Stomach (tissue), 9 donors: ENCODE data around the gene JMJD4. TPM values are rescaled to one million over a fixed set of nuclear protein-coding genes. Genes with fewer than 3 reads are reported as not detected.

Source experiments
- DNase-seq, 2 donors: peaks; one replicate each; pipeline versions ENCODE4 v3.0.0 to v3.0.0-alpha.2; 2013 to 2019
- H3K27ac ChIP-seq, 5 donors: fragments of 200-600 bp in 4 of 5; sonication (generic) in 4 of 5; one replicate each; pipeline ENCODE4 v1.5.1; 2013 to 2019; ENCODE audit warnings: mild to moderate bottlenecking in 1 of 5, moderate library complexity in 1 of 5
- H3K27me3 ChIP-seq, 3 donors: fragments of 200-600 bp; sonication (generic); one replicate each; pipeline ENCODE4 v1.5.1; 2017 to 2019; ENCODE audit warnings: mixed run types in 1 of 3
- H3K36me3 ChIP-seq, 4 donors: fragments of 200-600 bp; sonication (generic); 1 replicate in 3 of 4; 2 replicates in 1 of 4; pipeline ENCODE4 v1.5.1; 2016 to 2019
- H3K4me1 ChIP-seq, 4 donors: fragments of 200-600 bp; sonication (generic); one replicate each; pipeline ENCODE4 v1.5.1; 2016 to 2019
- H3K4me3 ChIP-seq, 4 donors: fragments of 200-600 bp; sonication (generic) in 3 of 4; one replicate each; pipeline ENCODE4 v1.5.1; 2016 to 2019; ENCODE audit warnings: mild to moderate bottlenecking in 1 of 4
- H3K9me3 ChIP-seq, 4 donors: fragments of 200-600 bp; sonication (generic); one replicate each; pipeline ENCODE4 v1.5.1; 2016 to 2019
- EP300 ChIP-seq: sonication (generic); formaldehyde crosslinking; IDR thresholded peaks from one replicate; pipeline ENCODE4 v1.6.1; 2017; ENCODE audit warnings: antibody characterized with exemption
- POLR2A ChIP-seq, 4 donors: fragments of 450-650 bp; IDR thresholded peaks; one replicate each; pipeline ENCODE4 v1.6.1; 2016; ENCODE audit warnings: antibody characterized with exemption in 4 of 4, control low read depth in 2 of 4, mild to moderate bottlenecking in 1 of 4, moderate library complexity in 1 of 4
- POLR2AphosphoS5 ChIP-seq, 3 donors: sonication (generic); formaldehyde crosslinking; IDR thresholded peaks; one replicate each; pipeline ENCODE4 v1.6.1; 2016; ENCODE audit warnings: antibody characterized with exemption in 3 of 3
- WGBS, 5 donors: extraction: QIAGEN DNeasy Blood & Tissue Kit in 3 of 5; methylation state at CpG; one replicate each; pipeline versions ENCODE4 v1.1.5 to v1.1.7; 2013 to 2018; 5-methylcytosine and 5-hydroxymethylcytosine counted together
- intact Hi-C: fragments of 100-400 bp; cut with DNase I; formaldehyde crosslinking; loops from one replicate; pipeline ENCODE4 v1.15.1; 2023; ENCODE audit warnings: low total_unique reads
- polyA plus RNA-seq, 3 donors: library from polyadenylated mRNA; stranded (reverse); fragments of 200-250 nt; gene quantifications; one replicate each; pipeline ENCODE4 v1.2.3, GENCODE V29; 2013
- total RNA-seq, 5 donors: library from RNA; depleted of rRNA; stranded (reverse); fragments of >200 nt; gene quantifications; one replicate each; pipeline versions ENCODE4 v1.1.0 to v1.2.3, GENCODE V29; 2014 to 2016
- TF ChIP-seq, protein P1 (sequence below), 7 experiments: fragments of 450-650 bp in 4 of 7; fragments of 200-600 bp in 3 of 7; sonication (generic) in 3 of 7; IDR thresholded peaks; one replicate each; pipeline ENCODE4 v1.5.1; 2016 to 2019; ENCODE audit warnings: antibody characterized with exemption in 7 of 7, control low read depth in 2 of 7, mild to moderate bottlenecking in 1 of 7
- donor health status: healthy with polysubstance abuse.
- donor health status: Bipolar disorder and iron deficiency.
- donor health status: healthy.

JMJD4 gene
- total and polyA plus RNA-seq, 8 donors: 2.3 to 26.8 (median 11.3) TPM

- DNase-seq: peak; percentile 87 to 93
- Histone ChIP-seq H3K27me3 (peaks cover 0 to 3% (median 0%) of the 10 kb centered on the region in 3 donors), H3K4me1 (peaks cover 16 to 48% (median 38%) of the 10 kb centered on the region in 4 donors), H3K9me3 (peaks cover 0 to 1% (median 0%) of the 10 kb centered on the region in 4 donors), H3K36me3 (peaks cover 16 to 25% (median 21%) of the 10 kb centered on the region in 4 donors), H3K27ac (peak overlapping the region; percentile 65 to 85 (median 80)), H3K4me3 (peak overlapping the region; percentile 56 to 67 (median 58))
- WGBS, 5 donors: 0 to 3% (median 2%) methylated on average over 7 to 49 of the region's 51 CpGs
- TF ChIP-seq, protein P1, sequence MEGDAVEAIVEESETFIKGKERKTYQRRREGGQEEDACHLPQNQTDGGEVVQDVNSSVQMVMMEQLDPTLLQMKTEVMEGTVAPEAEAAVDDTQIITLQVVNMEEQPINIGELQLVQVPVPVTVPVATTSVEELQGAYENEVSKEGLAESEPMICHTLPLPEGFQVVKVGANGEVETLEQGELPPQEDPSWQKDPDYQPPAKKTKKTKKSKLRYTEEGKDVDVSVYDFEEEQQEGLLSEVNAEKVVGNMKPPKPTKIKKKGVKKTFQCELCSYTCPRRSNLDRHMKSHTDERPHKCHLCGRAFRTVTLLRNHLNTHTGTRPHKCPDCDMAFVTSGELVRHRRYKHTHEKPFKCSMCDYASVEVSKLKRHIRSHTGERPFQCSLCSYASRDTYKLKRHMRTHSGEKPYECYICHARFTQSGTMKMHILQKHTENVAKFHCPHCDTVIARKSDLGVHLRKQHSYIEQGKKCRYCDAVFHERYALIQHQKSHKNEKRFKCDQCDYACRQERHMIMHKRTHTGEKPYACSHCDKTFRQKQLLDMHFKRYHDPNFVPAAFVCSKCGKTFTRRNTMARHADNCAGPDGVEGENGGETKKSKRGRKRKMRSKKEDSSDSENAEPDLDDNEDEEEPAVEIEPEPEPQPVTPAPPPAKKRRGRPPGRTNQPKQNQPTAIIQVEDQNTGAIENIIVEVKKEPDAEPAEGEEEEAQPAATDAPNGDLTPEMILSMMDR (IDR thresholded peaks at IDR 0.05): no peak
- TF ChIP-seq POLR2AphosphoS5 (IDR thresholded peaks at IDR 0.05): peak in 2 of 3 donors; percentile 14 to 38
- intact Hi-C loops: no loop called here
Observed at GRCh38 chr1:227728059-227728891, 6.8 kb downstream of the JMJD4 start.

DNA sequence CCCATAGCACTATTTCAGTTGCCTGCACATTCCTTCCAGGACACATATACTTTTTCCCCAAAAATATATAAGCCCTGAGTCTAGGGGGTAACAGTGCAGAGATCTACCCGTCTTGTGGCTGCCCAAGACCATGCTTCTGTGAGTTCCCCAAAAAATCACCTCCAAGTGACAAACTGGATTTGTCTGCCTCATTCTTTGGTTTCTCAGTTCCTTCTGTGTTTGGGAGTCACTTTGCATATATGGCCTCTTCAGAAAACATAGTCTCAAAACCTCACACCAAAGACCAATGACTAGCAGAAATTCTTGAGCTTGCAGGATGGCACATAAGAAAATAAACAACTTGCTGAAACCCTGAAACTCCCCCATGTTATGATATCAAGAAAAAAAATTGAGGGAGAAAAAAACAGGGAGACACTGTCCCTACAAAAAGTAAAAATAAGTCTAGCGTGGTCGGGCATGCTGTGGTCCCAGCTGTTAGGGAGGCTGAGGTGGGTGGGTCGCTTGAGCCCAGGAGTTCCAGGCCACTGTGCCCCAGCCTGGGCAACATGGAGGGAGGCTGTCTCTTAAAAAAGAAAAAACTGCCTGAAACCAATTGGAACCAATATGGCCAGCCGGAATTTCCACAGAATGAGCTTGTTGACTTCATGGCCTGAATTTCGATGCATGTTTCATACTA, 8.0 kb downstream of the JMJD4 start:
- WGBS, 5 donors: 84 to 89% (median 87%) methylated on average over 6 of the region's 6 CpGs
- no peak overlapping the region for H3K27ac ChIP-seq
- intact Hi-C loops: no loop called here

DNA sequence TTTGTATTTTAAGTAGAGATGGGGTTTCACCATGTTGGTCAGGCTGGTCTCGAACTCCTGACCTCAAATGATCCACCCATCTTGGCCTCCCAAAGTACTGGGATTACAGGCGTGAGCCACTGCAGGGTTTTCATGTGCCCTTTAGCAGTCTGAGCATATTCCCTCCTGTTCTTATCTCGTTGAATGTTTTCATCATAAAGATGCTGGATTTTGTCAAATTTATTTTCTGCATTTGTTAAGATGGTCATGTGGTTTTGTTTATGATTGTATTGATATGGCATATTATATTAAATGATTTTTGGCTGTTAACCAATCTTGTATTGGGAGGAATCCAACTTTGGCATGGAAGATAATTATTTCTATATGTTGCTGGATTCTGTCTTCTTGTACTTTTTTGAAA, 8.8 kb downstream of the JMJD4 start:
- WGBS, 5 donors: 71 to 86% (median 82%) methylated on average over 3 of the region's 3 CpGs

More for the DNA sequence above, 8.0 kb downstream of the JMJD4 start:
- Histone ChIP-seq H3K27me3 (peaks cover 0 to 3% (median 0%) of the 10 kb centered on the region in 3 donors), H3K4me3 (no peak overlapping the region), H3K9me3 (peaks cover 2 to 13% (median 7%) of the 10 kb centered on the region in 4 donors), H3K36me3 (peaks cover 4 to 13% (median 9%) of the 10 kb centered on the region in 4 donors), H3K4me1 (peaks cover 16 to 43% (median 36%) of the 10 kb centered on the region in 4 donors)
- TF ChIP-seq POLR2A (IDR thresholded peaks at IDR 0.05) (no peak), EP300 (no peak), POLR2AphosphoS5 (IDR thresholded peaks at IDR 0.05) (no peak)
- TF ChIP-seq, protein P1 (IDR thresholded peaks at IDR 0.05): no peak
- DNase-seq: no peak

GRCh38 chr1:227725046-227725445, 10.1 kb downstream of the JMJD4 start:
- 45 to 53% (median 50%) methylated on average over 2 of the region's 2 CpGs for WGBS, 5 donors
- intact Hi-C loops: no loop called here
- Histone ChIP-seq H3K9me3 (peaks cover 15 to 33% (median 25%) of the 10 kb centered on the region in 4 donors), H3K4me3 (no peak overlapping the region), H3K27ac (no peak overlapping the region), H3K36me3 (no peaks in the 10 kb centered on the region), H3K4me1 (peaks cover 15 to 31% (median 24%) of the 10 kb centered on the region in 4 donors), H3K27me3 (peaks cover 0 to 3% (median 0%) of the 10 kb centered on the region in 3 donors)
- no peak for TF ChIP-seq POLR2A (IDR thresholded peaks at IDR 0.05)
- no peak for DNase-seq

More for the DNA sequence above, 8.8 kb downstream of the JMJD4 start:
- TF ChIP-seq, protein P1 (IDR thresholded peaks at IDR 0.05): no peak
- TF ChIP-seq POLR2AphosphoS5 (IDR thresholded peaks at IDR 0.05) (no peak), POLR2A (IDR thresholded peaks at IDR 0.05) (no peak), EP300 (no peak)
- Histone ChIP-seq H3K36me3 (peaks cover 0 to 6% (median 2%) of the 10 kb centered on the region in 4 donors), H3K27ac (no peak overlapping the region), H3K27me3 (peaks cover 0 to 3% (median 0%) of the 10 kb centered on the region in 3 donors), H3K4me1 (peaks cover 16 to 41% (median 35%) of the 10 kb centered on the region in 4 donors), H3K4me3 (no peak overlapping the region), H3K9me3 (peaks cover 7 to 21% (median 14%) of the 10 kb centered on the region in 4 donors)
- intact Hi-C loops: no loop called here
- DNase-seq: no peak
